T-helper 2 cell treated with Interferon-gamma antibody and Interleukin-4, amounts not matched to agents 5 μg/mL and 100 μg/mL, for 36 hours (primary cell): ENCODE results near the gene PPP6R2.
"Not testable (repeated sequence)": the region's sequence is repeated elsewhere in the genome, so short reads cannot be mapped to it uniquely, and the experiment has no call there.

Experiments used
- DNase-seq: peaks from one replicate; pipeline ENCODE4 v3.0.0; 2021; ENCODE audit warnings: low spot score
- H3K27ac Mint-ChIP-seq: one replicate; pipeline ENCODE4 v1.8.0; 2021; ENCODE audit warnings: mild to moderate bottlenecking, mixed read lengths
- H3K27me3 Mint-ChIP-seq: one replicate; pipeline ENCODE4 v1.8.0; 2021; ENCODE audit warnings: low read depth, mixed read lengths
- H3K36me3 Mint-ChIP-seq: one replicate; pipeline ENCODE4 v1.8.0; 2021; ENCODE audit warnings: low read depth, mixed read lengths
- H3K4me1 Mint-ChIP-seq: one replicate; pipeline ENCODE4 v1.8.0; 2021; ENCODE audit warnings: low read depth, mixed read lengths
- H3K4me3 Mint-ChIP-seq: one replicate; pipeline ENCODE4 v1.8.0; 2022; ENCODE audit warnings: mild to moderate bottlenecking, moderate library complexity, mixed read lengths
- H3K9me3 Mint-ChIP-seq: one replicate; pipeline ENCODE4 v1.8.0; 2021; ENCODE audit warnings: mixed read lengths

The PPP6R2 gene

GRCh38 chr22:50361222-50361621 lies 18.1 kb downstream of the PPP6R2 start:
- no peak for DNase-seq
- no peaks in the 10 kb centered on the region for H3K27me3 Mint-ChIP-seq
- no peaks in the 10 kb centered on the region for H3K9me3 Mint-ChIP-seq
- peak overlapping the region; percentile 70 for H3K27ac Mint-ChIP-seq
- no peak overlapping the region for H3K4me3 Mint-ChIP-seq
- peaks cover 25% of the 10 kb centered on the region for H3K4me1 Mint-ChIP-seq
- peaks cover 22% of the 10 kb centered on the region for H3K36me3 Mint-ChIP-seq

DNA sequence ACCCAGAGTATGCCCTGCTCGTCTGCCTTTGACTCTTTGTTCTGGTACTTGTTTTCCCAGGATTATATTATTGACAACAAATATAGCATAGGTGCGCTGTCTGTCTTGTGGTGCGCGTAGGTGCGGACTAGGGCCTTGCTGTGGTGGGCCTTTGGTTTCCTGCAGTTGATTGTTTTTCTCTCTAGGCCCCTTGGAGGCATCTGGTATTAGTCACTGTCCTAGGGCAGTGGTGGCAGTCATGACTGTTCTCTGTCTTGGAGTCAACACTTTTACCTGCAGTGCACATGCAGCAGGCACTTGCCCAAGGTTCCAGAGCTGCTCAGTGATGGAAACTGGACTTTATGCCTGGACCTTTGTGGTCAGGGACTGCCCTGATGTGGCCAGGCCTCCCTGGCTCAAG lies 18.6 kb downstream of the PPP6R2 start:
- Mint-ChIP-seq H3K4me1 (peaks cover 27% of the 10 kb centered on the region), H3K27me3 (no peaks in the 10 kb centered on the region), H3K4me3 (no peak overlapping the region), H3K36me3 (peaks cover 24% of the 10 kb centered on the region), H3K9me3 (no peaks in the 10 kb centered on the region), H3K27ac (peak overlapping the region; percentile 70)
- no peak for DNase-seq

- H3K4me1 Mint-ChIP-seq: peaks cover 24% of the 10 kb centered on the region
- H3K9me3 Mint-ChIP-seq: no peaks in the 10 kb centered on the region
Observed at GRCh38 chr22:50363166-50363802, 20.2 kb downstream of the PPP6R2 start.

DNA sequence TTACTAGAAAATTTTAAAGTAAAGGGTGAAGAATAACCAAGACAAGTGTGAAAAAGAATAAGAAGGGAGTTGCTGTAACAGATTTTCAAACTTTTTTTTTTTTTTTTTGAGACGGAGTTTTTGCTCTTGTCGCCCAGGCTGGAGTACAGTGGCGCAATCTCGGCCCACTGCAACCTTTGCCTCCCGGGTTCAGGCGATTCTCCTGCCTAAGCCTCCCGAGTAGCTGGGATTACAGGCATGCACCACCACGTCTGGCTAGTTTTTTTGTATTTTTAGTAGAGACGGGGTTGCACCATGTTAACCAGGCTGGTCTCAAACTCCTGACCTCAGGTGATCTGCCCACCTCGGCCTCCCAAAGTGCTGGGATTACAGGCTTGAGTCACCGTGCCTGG lies 20.7 kb downstream of the PPP6R2 start:
- not testable (repeated sequence) for DNase-seq, H3K9me3 Mint-ChIP-seq, H3K27me3 Mint-ChIP-seq, H3K27ac Mint-ChIP-seq, H3K4me3 Mint-ChIP-seq
- Mint-ChIP-seq H3K4me1 (peaks cover 21% of the 10 kb centered on the region), H3K36me3 (peaks cover 32% of the 10 kb centered on the region)

More at GRCh38 chr22:50363166-50363802, 20.2 kb downstream of the PPP6R2 start:
- no peak overlapping the region for H3K27ac Mint-ChIP-seq
- H3K36me3 Mint-ChIP-seq: peaks cover 32% of the 10 kb centered on the region
- DNase-seq: no peak
- H3K4me3 Mint-ChIP-seq: no peak overlapping the region
- H3K27me3 Mint-ChIP-seq: no peaks in the 10 kb centered on the region

- H3K27ac Mint-ChIP-seq: no peak overlapping the region
- no peak overlapping the region for H3K4me3 Mint-ChIP-seq
- no peak for DNase-seq
- no peaks in the 10 kb centered on the region for H3K9me3 Mint-ChIP-seq
- H3K36me3 Mint-ChIP-seq: peaks cover 23% of the 10 kb centered on the region
- H3K4me1 Mint-ChIP-seq: peaks cover 10% of the 10 kb centered on the region
- no peaks in the 10 kb centered on the region for H3K27me3 Mint-ChIP-seq
Observed at GRCh38 chr22:50367778-50368500, 24.8 kb downstream of the PPP6R2 start.

GRCh38 chr22:50371101-50371648 lies 28.0 kb downstream of the PPP6R2 start:
- no peaks in the 10 kb centered on the region for H3K9me3 Mint-ChIP-seq
- peaks cover 38% of the 10 kb centered on the region for H3K36me3 Mint-ChIP-seq
- H3K27ac Mint-ChIP-seq: no peak overlapping the region
- DNase-seq: no peak
- peaks cover 10% of the 10 kb centered on the region for H3K4me1 Mint-ChIP-seq
- no peaks in the 10 kb centered on the region for H3K27me3 Mint-ChIP-seq
- no peak overlapping the region for H3K4me3 Mint-ChIP-seq

- Mint-ChIP-seq H3K4me1 (peaks cover 11% of the 10 kb centered on the region), H3K27me3 (no peaks in the 10 kb centered on the region), H3K27ac (peak overlapping the region; percentile 45), H3K9me3 (no peaks in the 10 kb centered on the region), H3K36me3 (peaks cover 42% of the 10 kb centered on the region), H3K4me3 (no peak overlapping the region)
- no peak for DNase-seq
Observed at GRCh38 chr22:50376085-50376651, 33.0 kb downstream of the PPP6R2 start.

GRCh38 chr22:50381021-50381555 lies 38.0 kb downstream of the PPP6R2 start:
- H3K27ac Mint-ChIP-seq, H3K9me3 Mint-ChIP-seq, H3K27me3 Mint-ChIP-seq, H3K4me1 Mint-ChIP-seq, DNase-seq, H3K4me3 Mint-ChIP-seq: not testable (repeated sequence)
- H3K36me3 Mint-ChIP-seq: peaks cover 26% of the 10 kb centered on the region

DNA sequence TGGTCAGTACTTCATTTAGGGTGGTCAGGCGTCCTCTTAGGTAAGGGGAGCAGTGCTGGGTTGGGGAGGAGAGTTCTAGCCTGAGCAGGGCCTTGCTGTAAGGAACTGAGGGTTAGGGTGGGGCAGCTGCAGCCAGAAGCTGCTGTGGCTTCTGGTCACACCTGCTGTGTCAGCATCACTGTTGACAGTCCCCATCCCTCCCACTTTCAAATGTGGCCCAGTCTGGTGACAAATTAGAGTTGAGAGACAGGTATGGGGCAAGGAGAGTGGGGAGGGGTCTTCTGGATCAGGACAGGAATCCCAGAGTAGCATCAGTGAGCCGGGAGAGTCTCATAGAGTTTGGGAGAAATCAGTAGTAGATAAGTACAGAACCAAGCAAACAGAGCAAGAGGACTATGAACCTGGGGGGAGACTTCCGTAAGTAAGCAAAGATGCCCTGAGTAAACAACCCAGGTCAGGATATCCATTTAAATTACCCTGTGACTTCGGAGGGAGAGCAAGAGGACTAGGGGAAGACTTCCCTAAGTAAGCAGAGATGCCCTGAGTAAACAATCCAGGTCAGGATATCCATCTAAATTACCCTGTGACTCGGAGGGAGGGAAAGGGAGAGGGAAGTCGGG lies 53.7 kb downstream of the PPP6R2 start:
- H3K27ac Mint-ChIP-seq: peak overlapping the region; percentile 68
- H3K4me3 Mint-ChIP-seq: no peak overlapping the region
- no peak for DNase-seq
- H3K27me3 Mint-ChIP-seq: no peaks in the 10 kb centered on the region
- no peaks in the 10 kb centered on the region for H3K9me3 Mint-ChIP-seq
- H3K4me1 Mint-ChIP-seq: peaks cover 21% of the 10 kb centered on the region
- peaks cover 33% of the 10 kb centered on the region for H3K36me3 Mint-ChIP-seq

- H3K4me1 Mint-ChIP-seq: peaks cover 21% of the 10 kb centered on the region
- H3K4me3 Mint-ChIP-seq, H3K27me3 Mint-ChIP-seq, DNase-seq, H3K9me3 Mint-ChIP-seq: not testable (repeated sequence)
- H3K27ac Mint-ChIP-seq: peak overlapping the region; percentile 68
- peaks cover 33% of the 10 kb centered on the region for H3K36me3 Mint-ChIP-seq
Observed at GRCh38 chr22:50397371-50398060, 54.4 kb downstream of the PPP6R2 start.

DNA sequence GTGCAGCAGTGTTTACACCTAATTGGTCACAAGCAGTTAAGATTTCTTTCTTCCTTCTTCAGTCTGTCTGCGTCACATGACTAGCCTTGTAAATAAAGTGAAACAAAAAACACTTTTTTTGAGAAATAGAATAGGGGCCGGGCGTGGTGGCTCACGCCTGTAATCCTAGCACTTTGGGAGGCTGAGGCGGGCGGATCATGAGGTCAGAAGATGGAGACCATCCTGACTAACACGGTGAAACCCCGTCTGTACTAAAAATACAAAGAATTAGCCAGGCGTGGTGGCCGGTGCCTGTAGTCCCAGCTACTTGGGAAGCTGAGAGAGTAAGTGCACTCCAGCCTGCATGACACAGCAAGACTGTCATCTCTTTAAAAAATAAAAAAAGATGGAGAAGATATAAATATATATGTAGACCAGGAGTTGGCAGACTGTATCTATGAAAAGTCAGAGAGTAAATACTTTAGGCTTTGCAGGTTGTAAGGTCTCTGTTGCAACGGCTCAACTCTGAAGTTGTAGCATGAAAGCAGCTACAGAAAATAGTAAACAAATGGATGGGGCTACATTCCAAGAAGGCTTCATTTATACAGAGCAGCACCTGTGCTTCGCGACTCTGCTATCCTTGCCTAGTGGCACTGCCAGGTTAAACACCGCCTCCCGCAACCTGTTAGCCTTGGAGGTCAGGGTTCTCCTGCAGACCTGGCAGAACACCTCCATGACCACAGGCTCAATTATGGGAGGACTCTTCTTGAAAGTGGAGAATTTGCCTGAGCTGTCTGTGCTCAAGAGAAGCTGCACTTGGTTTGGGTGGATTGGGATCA lies 55.9 kb downstream of the PPP6R2 start:
- Mint-ChIP-seq H3K27ac (peak overlapping the region; percentile 70), H3K9me3 (no peaks in the 10 kb centered on the region), H3K4me3 (no peak overlapping the region), H3K36me3 (peaks cover 29% of the 10 kb centered on the region), H3K27me3 (no peaks in the 10 kb centered on the region), H3K4me1 (peaks cover 21% of the 10 kb centered on the region)
- DNase-seq: no peak

DNA sequence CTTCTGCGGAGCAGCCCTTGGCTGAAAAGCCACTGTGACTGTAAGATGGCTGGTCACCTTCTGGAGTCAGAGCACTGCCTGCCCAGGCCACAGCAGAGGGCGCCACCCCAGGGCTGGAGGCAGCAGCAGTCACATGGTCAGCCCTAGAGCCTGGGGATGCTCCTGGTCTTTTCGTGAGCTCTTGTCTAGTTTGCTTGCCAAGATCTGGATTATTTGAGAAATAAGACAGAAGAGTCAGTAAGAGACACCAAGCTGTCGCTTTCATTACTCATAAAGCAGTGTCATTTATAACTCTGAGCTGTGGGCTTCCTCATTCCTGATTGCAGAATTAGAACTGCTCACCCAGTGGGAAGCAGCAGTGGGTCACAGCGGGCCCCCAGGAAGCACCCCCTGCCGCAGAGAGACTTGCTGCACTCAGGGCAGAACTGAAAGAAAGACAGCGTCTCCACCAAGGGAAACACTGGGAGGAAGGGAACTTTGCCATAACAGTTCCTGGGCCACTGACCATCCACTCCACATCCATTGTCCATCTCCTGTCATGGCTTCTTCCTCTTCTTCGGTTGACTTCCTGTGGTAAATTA lies 56.7 kb downstream of the PPP6R2 start:
- peak; percentile 13 for DNase-seq
- H3K36me3 Mint-ChIP-seq: peaks cover 29% of the 10 kb centered on the region
- peaks cover 21% of the 10 kb centered on the region for H3K4me1 Mint-ChIP-seq
- H3K27ac Mint-ChIP-seq: peak overlapping the region; percentile 60
- no peaks in the 10 kb centered on the region for H3K9me3 Mint-ChIP-seq
- H3K4me3 Mint-ChIP-seq: no peak overlapping the region
- H3K27me3 Mint-ChIP-seq: no peaks in the 10 kb centered on the region
